ENCODE data around the gene TCF21. TPM values are rescaled to one million over a fixed set of nuclear protein-coding genes. Genes with fewer than 3 reads are reported as not detected.

Gene TCF21
- total RNA-seq, 1 donor from 2014 or later = not detected

GRCh38 chr6:133937909-133938308 is 49.0 kb downstream of the TCF21 start:
- Mint-ChIP-seq H3K4me3 (no peak overlapping the region), H3K9me3 (peaks cover 11% of the 10 kb centered on the region), H3K4me1 (no peaks in the 10 kb centered on the region), H3K27me3 (ENCODE audit: low read depth) (peaks cover under 1% of the 10 kb centered on the region), H3K27ac (ENCODE audit: unreplicated experiment) (no peak overlapping the region), H3K36me3 (ENCODE audit: low read depth) (peaks cover 10% of the 10 kb centered on the region)
- no peak for TF ChIP-seq CTCF (conservative IDR thresholded peaks at IDR 0.05)
- DNase-seq (ENCODE audit: low read depth, low spot score) = no peak

- DNase-seq (ENCODE audit: low read depth, low spot score) = no peak
- Mint-ChIP-seq H3K4me1 (no peaks in the 10 kb centered on the region), H3K9me3 (peaks cover 6% of the 10 kb centered on the region), H3K36me3 (ENCODE audit: low read depth) (peaks cover 5% of the 10 kb centered on the region), H3K27me3 (ENCODE audit: low read depth) (no peaks in the 10 kb centered on the region), H3K4me3 (no peak overlapping the region), H3K27ac (ENCODE audit: unreplicated experiment) (no peak overlapping the region)
- TF ChIP-seq CTCF (conservative IDR thresholded peaks at IDR 0.05) = no peak
Observed at GRCh38 chr6:133938533-133938932, 49.6 kb downstream of the TCF21 start.

- Mint-ChIP-seq H3K36me3 (ENCODE audit: low read depth) (no peaks in the 10 kb centered on the region), H3K4me1 (no peaks in the 10 kb centered on the region), H3K9me3 (no peaks in the 10 kb centered on the region), H3K4me3 (no peak overlapping the region), H3K27me3 (ENCODE audit: low read depth) (no peaks in the 10 kb centered on the region), H3K27ac (ENCODE audit: unreplicated experiment) (no peak overlapping the region)
- no peak for TF ChIP-seq CTCF (conservative IDR thresholded peaks at IDR 0.05)
- DNase-seq (ENCODE audit: low read depth, low spot score) = no peak
Observed at GRCh38 chr6:133939778-133940667, 51.1 kb downstream of the TCF21 start.

Other genes starting within 250 kb of the TCF21 start
- 50.2 and 53.2 TPM in 2 replicates for gene TBPL1, start 64.1 kb downstream of the TCF21 start, total RNA-seq
- gene SLC2A12, start 163.5 kb downstream of the TCF21 start, total RNA-seq = 1.1 and 1.3 TPM in 2 replicates

All from neural crest cell (in vitro differentiated cells).